IPS DF 19.7 (cell line): Measurements from ENCODE around the gene UEVLD.

Source experiments
- DNase-seq: peaks from one replicate; pipeline ENCODE4 v3.0.0-alpha.2; 2013; ENCODE audit warnings: low read depth, low spot score

UEVLD gene

DNA sequence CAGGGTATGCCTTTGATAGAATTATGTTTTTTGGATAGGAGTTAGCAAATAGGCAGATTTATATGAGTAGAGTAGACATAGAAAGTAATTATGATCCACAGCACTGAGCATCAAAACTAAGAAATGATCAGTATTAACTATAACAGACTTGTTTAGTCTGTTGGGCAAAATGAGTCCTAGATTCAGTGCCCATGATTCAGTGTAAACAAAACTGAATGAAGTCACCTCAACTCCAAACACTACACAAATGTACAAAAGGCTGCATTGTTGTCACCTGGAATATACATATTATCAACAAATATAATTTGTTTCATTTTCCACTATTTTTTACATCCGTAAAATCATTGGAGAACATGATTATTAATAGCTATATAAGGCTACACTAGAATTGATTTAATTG is 6.7 kb downstream of the UEVLD start:
- no peak for DNase-seq

GRCh38 chr11:18580113-18580766 is 8.3 kb downstream of the UEVLD start:
- no peak for DNase-seq

- no peak for DNase-seq
Measured at GRCh38 chr11:18578975-18579598, 9.4 kb downstream of the UEVLD start.

DNA sequence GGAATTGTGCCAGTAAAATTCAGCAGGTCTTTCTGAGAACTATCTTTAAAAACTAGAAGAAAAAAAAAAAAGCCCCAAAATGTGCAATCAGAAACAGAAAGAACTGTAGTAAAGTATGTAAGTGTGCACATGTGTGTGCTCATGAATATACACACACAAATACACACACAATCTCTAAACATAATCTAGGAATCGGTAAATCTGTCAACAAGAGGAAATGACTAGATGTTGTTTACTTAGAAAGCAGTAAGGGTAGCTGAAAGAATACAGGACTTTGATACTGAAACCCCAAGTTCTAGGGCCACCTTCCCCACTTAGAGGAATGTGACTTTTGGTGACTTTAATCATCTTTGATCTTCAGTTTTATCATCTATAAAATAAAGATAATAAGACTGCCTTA is 13.2 kb downstream of the UEVLD start:
- DNase-seq, result no peak

GRCh38 chr11:18567081-18567480 is 21.5 kb downstream of the UEVLD start:
- DNase-seq, result no peak

GRCh38 chr11:18566406-18566805 is 22.1 kb downstream of the UEVLD start:
- DNase-seq, result no peak

DNA sequence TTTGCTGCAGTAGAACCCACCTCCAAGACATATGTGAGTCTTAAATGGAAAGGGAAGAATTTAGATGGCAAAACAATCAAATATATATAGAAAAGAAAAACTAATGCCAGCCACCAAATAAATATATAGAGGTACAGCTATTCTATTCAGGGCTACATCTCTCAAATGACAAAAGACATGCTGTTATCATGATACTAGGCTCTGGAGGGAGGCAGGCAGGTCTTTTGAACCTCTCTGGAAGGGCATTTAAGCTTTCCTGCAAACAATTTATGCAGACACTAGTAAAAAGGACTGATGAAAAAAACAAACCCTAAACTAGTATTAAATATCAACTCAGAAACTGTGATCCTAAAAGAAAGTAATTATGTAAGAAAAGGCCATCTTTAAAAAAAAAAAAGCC is 24.4 kb downstream of the UEVLD start:
- DNase-seq, result no peak

DNA sequence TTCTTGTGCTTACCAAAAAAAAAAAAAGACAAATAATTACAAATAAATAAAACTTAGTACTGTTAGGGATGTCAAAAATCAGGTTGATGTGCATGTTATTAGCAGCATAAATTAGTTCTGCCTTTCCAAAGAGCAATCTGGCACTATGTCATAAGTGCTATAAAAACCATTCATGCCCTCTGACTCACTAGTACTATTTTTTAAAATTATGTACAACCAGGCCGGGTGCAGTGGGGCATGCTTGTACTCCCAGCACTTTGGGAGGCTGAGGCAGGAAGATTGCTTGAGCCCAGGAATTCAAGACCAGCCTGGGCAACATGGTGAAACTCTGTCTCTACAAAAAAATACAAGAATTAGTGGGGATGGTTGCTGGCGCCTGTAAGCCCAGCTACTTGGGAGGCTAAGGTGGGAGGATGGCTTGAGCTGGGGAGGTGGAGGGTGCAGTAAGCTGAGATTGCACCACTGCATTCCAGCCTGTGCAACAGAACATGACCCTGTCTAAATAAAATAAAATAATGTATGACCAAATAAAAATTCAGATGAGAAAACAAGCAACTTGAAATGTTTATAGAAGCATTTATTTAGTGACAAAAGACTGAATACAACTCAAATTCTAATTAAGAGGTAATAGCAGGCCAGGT is 25.3 kb downstream of the UEVLD start:
- DNase-seq, result no peak

DNA sequence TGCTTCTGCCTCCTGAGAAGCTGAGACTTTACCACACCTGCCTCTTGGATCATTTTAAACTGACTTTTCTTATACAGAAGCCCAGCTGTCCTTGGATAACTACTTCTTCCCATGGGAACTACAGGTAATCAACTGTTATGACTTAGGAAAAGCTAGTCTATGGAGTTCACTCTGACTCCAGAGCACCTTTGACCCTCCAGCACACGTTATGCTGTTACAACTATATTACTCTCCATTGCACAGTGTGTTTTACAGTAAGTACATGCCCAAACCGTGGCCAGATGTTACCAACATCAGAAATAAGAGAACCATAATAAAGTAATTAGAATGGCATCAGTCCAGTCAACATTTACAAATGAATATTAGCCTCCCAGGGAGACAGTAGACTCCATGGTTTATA is 40.5 kb downstream of the UEVLD start:
- DNase-seq, result no peak

GRCh38 chr11:18540207-18541009 is 48.1 kb downstream of the UEVLD start:
- DNase-seq, result no peak

DNA sequence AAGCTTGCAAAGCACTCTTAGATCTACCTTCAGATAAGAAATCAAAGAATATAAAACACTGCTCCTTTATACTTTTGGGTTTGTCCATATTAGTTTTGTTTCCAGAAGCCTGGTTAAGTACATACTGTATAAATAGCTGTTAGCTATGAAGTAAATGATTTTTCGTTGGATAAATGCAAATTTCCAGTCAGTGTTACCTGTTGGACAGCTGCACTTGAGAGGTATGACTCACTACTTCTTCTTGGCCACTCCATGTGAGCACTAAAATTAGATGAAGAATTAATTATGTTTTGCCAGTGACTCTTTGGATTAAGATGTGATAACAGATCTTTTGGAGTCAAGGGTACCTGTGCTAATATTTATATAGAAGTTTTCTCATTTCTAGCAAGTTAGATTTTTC is 52.3 kb downstream of the UEVLD start:
- no peak for DNase-seq

DNA sequence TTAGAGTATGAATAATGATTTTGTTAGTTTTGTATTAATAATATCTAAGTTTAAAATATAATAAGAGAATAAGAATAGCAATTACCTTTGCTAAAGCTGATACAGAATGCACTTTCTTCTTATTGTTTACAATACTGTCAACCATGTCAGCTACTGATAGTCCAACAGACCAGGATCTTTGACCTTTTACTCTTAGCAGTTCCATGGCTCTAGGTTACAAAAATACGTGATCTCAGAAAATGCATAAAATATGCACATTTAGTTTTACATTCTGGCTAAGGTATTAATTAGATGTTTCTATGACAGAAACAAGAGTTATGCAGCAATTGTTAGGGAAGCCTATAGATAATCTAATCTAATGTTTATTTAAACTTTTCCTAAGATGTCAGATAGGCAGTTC is 54.3 kb downstream of the UEVLD start:
- no peak for DNase-seq

DNA sequence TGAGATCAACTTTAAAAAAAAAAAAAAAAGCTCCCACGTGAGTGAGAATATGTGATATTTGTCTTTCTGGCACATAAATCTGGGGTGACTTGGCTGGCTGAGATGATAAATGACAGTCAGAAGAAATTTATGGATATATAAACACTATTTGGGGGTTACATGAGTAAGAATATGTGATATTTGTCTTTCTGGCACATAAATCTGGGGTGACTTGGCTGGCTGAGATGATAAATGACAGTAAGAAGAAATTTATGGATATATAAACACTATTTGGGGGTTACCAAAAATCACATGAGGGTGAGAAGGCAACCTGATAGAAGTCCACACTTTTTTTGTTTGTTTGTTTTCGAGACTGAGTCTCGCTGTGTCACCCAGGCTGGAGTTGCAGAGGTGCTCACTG is 55.2 kb downstream of the UEVLD start:
- no peak for DNase-seq

- no peak for DNase-seq
Measured at GRCh38 chr11:18527512-18527911, 61.0 kb downstream of the UEVLD start.

- peak; percentile 80 for DNase-seq
Measured at GRCh38 chr11:18526521-18527296, 61.8 kb downstream of the UEVLD start, which contains the start of gene TSG101. Gene TSG101, minus strand, starts transcription at chr11:18526942. Its CDS starts 126 bp downstream, at chr11:18526816.

- DNase-seq, result no peak
Measured at GRCh38 chr11:18526130-18526520, 62.4 kb downstream of the UEVLD start.

GRCh38 chr11:18524248-18524647 is 64.3 kb downstream of the UEVLD start:
- DNase-seq, result no peak

DNA sequence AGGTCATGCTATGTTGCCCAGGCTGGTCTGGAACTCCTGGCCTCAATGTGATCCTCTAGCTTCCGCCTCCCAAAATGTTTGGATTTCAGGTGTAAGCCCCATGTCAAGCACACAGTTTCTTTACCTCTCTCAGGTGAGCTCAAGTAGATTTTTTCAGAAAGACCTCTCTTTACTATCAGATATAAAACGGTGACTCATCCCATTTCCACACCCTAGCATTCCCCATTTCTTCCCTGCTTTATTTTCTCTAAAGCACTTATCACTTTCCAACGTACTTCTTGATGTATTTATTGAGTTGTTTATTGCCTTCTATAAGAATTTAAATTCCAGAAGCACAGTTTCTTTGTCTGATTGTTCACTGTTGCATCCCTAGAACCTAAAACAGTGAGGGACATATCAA is 65.5 kb downstream of the UEVLD start:
- DNase-seq, result no peak

GRCh38 chr11:18522388-18522787 is 66.1 kb downstream of the UEVLD start:
- no peak for DNase-seq

DNA sequence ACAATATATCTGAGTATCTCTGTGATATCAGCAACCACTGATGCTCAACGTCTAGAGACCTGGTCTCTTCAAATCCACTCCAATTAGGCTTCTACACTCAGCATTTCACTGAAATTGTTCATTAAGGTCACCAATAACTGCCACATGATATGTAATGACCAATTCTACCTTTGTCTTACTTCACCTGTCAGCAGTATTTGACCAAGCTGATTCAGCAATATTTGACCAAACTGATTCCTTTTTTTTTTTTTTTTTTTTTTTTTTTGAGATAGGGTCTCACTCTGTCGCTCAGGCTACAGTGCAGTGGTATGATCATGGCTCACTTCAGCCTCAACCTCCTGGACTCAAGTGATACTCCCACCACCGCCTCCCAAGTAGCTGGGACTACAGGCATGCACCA is 67.4 kb downstream of the UEVLD start:
- no peak for DNase-seq

GRCh38 chr11:18502352-18502751 is 86.2 kb downstream of the UEVLD start:
- DNase-seq, result no peak

GRCh38 chr11:18501629-18502028 is 86.9 kb downstream of the UEVLD start:
- DNase-seq, result no peak
